Testis (tissue), 3 donors: ENCODE data around the gene TNFAIP3. TPM values are rescaled to one million over a fixed set of nuclear protein-coding genes. Genes with fewer than 3 reads are reported as not detected.

Experiments used
- DNase-seq: peaks from one replicate; pipeline ENCODE4 v3.0.0-alpha.2; 2019
- H3K27ac ChIP-seq, 2 donors: fragments of 200-600 bp; sonication (generic); one replicate each; pipeline ENCODE4 v1.5.1; 2019
- H3K27me3 ChIP-seq: fragments of 200-600 bp; sonication (generic); one replicate; pipeline ENCODE4 v1.5.1; 2019
- H3K36me3 ChIP-seq: fragments of 200-600 bp; sonication (generic); one replicate; pipeline ENCODE4 v1.5.1; 2017; ENCODE audit warnings: low read depth; ENCODE audit errors: missing control alignments
- H3K4me1 ChIP-seq: fragments of 200-600 bp; sonication (generic); one replicate; pipeline ENCODE4 v1.5.1; 2019
- H3K4me3 ChIP-seq, 2 donors: fragments of 200-600 bp; sonication (generic); one replicate each; pipeline ENCODE4 v1.5.1; 2017 to 2019
- H3K9me3 ChIP-seq: fragments of 200-600 bp; sonication (generic); one replicate; pipeline ENCODE4 v1.5.1; 2017
- POLR2A ChIP-seq: fragments of 450-650 bp; IDR thresholded peaks from one replicate; pipeline ENCODE4 v1.6.1; 2017; ENCODE audit warnings: antibody characterized with exemption, mild to moderate bottlenecking, moderate library complexity
- WGBS, 2 donors: methylation state at CpG; one replicate each; pipeline ENCODE4 v1.1.5; 2018; 5-methylcytosine and 5-hydroxymethylcytosine counted together
- intact Hi-C: fragments of 100-400 bp; cut with DNase I; formaldehyde crosslinking; loops from one replicate; pipeline ENCODE4 v1.15.1; 2023; ENCODE audit warnings: low total_unique reads
- polyA plus RNA-seq: library from polyadenylated mRNA; stranded (reverse); fragments of 350-450 nt; fragmentation: Illumina TruSeq; extraction: RNeasy Lipid Tissue Mini Kit (QIAGEN cat#74804); gene quantifications from one replicate; pipeline ENCODE4 v1.2.3, GENCODE V29; 2014; ENCODE audit warnings: low read depth, low replicate concordance; ENCODE audit not compliant: insufficient read depth
- total RNA-seq, 2 donors: library from RNA; depleted of rRNA; stranded (reverse); fragments of >200 nt; gene quantifications; one replicate each; pipeline ENCODE4 v1.2.3, GENCODE V29; 2016
- TF ChIP-seq, protein P1 (sequence below), 3 experiments: fragments of 450-650 bp in 2 of 3; fragments of 200-600 bp in 1 of 3; sonication (generic) in 1 of 3; IDR thresholded peaks; one replicate each; pipeline ENCODE4 v1.5.1; 2016 to 2019; ENCODE audit warnings: antibody characterized with exemption in 3 of 3, mild to moderate bottlenecking in 2 of 3, moderate library complexity in 1 of 3

TNFAIP3 gene
- total and polyA plus RNA-seq, 3 donors from 2014 or later = 12.6 to 25.1 (median 15.2) TPM

DNA sequence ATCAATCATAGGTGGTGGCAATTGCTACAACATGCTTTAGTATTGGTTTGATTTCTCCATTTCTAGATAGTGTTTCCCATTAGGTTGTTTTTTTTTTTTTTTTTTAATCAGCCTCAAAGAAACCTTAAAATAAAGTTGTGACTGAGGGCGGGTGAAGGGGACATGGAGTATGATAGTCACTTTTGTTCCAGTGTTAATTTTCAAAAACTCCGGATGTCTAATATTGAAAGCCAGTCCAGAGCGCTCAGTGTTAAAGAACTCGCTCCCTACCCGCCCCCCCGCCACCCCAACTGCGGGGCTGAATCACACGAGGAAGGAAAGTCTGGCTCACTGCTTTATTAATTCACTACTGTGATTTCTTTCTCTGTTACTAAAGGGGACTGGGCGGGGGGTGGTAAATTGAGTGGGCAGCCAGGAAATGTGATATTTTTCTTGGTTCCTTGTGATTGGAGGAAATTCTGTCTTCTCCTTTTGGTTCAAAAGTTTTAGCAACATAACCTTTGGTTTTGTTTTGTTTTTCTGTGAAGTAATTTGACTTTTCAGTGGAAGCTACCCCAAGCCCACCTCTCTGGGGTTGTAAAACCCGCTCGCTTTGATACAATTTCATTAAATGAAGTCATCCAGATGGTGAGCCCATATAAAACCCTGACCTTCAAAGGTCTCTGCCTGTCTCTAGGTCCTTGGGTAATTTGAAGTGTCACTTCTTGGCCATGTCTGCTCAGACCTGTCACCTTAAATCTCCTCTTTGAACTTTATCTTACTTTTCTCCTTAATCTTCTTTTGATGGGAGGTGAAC lies 38.0 kb downstream of the TNFAIP3 start:
- H3K27me3 ChIP-seq = no peaks in the 10 kb centered on the region
- H3K27ac ChIP-seq = no peak overlapping the region
- no peak for TF ChIP-seq POLR2A
- TF ChIP-seq, protein P1, sequence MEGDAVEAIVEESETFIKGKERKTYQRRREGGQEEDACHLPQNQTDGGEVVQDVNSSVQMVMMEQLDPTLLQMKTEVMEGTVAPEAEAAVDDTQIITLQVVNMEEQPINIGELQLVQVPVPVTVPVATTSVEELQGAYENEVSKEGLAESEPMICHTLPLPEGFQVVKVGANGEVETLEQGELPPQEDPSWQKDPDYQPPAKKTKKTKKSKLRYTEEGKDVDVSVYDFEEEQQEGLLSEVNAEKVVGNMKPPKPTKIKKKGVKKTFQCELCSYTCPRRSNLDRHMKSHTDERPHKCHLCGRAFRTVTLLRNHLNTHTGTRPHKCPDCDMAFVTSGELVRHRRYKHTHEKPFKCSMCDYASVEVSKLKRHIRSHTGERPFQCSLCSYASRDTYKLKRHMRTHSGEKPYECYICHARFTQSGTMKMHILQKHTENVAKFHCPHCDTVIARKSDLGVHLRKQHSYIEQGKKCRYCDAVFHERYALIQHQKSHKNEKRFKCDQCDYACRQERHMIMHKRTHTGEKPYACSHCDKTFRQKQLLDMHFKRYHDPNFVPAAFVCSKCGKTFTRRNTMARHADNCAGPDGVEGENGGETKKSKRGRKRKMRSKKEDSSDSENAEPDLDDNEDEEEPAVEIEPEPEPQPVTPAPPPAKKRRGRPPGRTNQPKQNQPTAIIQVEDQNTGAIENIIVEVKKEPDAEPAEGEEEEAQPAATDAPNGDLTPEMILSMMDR (IDR thresholded peaks at IDR 0.05) = no peak
- DNase-seq = no peak
- H3K36me3 ChIP-seq = no peaks in the 10 kb centered on the region
- 43 to 58% methylated on average over 11 of the region's 11 CpGs for WGBS, 2 donors
- H3K9me3 ChIP-seq = no peaks in the 10 kb centered on the region
- intact Hi-C loops = no loop called here
- H3K4me1 ChIP-seq = no peaks in the 10 kb centered on the region
- H3K4me3 ChIP-seq = no peak overlapping the region

DNA sequence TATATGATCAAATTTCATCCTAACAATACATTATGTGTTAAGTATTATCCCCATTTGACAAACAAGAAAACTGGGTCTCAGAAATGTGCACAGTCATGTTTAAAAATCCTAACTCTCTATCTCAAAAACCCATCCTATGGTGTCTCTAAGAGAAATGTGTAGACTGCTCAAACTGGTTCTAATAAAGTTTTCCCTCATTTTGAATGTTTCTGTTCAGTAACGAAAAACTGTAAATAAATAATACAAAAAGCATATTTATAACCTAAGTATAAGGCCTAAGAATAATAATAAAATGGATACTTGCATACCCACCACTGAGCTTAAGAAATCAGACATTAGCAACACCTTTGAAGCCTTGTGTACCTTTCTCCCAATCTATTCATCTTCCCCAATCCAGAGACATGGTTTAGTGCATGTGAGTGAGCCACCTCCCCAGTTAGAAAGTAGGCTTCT lies 39.0 kb downstream of the TNFAIP3 start:
- intact Hi-C loops = no loop called here
- Histone ChIP-seq H3K27ac (no peak overlapping the region), H3K4me3 (no peak overlapping the region), H3K36me3 (no peaks in the 10 kb centered on the region), H3K4me1 (no peaks in the 10 kb centered on the region), H3K9me3 (no peaks in the 10 kb centered on the region), H3K27me3 (no peaks in the 10 kb centered on the region)
- TF ChIP-seq POLR2A = no peak
- TF ChIP-seq, protein P1 (IDR thresholded peaks at IDR 0.05) = no peak
- WGBS, 2 donors = 71 to 72% methylated on average over 1 of the region's 1 CpG
- DNase-seq = no peak

DNA sequence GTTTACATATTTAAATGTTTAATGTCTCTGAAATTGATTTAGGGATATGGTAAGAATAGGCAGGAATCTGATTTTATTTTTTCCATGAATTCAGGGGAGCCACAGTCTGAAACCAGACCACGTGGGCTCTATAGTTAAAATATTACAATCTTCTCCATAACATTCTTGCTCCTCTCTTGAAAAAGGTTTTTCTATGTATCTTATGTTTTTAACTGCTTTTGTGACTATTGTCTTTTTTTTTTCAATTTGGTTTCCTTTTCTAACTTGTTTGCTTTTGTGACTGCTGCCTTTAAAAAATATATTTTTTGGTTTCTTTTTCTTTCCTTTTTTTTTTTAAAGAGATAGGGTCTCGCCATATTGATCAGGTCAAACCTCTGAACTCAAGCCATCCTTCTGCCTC lies 40.1 kb downstream of the TNFAIP3 start:
- WGBS, 2 donors = 80 to 90% methylated on average over 2 of the region's 2 CpGs

DNA sequence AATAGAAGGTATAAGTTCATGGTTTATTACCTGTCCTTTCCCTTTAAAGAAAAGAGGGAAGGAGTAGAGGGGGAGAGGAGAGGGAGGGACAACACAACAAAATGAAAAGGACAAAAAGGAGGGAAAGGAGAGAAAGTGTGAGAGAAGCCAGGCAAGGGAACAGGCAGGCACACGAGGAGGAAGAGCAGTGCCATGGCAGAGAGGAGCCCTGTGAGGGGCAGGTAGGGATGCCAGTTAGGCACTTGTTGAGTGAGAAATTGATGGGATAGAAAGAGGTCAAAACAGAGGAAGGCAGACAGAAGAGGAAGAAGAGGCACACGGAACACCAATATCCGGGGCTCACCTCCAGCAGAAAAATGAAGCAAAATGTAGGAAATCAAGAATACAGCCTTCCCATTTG lies 42.5 kb downstream of the TNFAIP3 start:
- DNase-seq = no peak
- no peak for TF ChIP-seq POLR2A
- TF ChIP-seq, protein P1 (IDR thresholded peaks at IDR 0.05) = no peak
- Histone ChIP-seq H3K27me3 (no peaks in the 10 kb centered on the region), H3K4me3 (no peak overlapping the region), H3K27ac (no peak overlapping the region), H3K36me3 (no peaks in the 10 kb centered on the region), H3K9me3 (no peaks in the 10 kb centered on the region), H3K4me1 (no peaks in the 10 kb centered on the region)
- 83 to 84% methylated on average over 3 of the region's 3 CpGs for WGBS, 2 donors
- intact Hi-C loops = no loop called here

More for the DNA sequence above, 40.1 kb downstream of the TNFAIP3 start:
- intact Hi-C loops = no loop called here
- Histone ChIP-seq H3K27ac (no peak overlapping the region), H3K27me3 (no peaks in the 10 kb centered on the region), H3K9me3 (no peaks in the 10 kb centered on the region), H3K36me3 (no peaks in the 10 kb centered on the region), H3K4me3 (no peak overlapping the region), H3K4me1 (no peaks in the 10 kb centered on the region)
- DNase-seq = no peak
- TF ChIP-seq, protein P1 (IDR thresholded peaks at IDR 0.05) = no peak
- TF ChIP-seq POLR2A = no peak

DNA sequence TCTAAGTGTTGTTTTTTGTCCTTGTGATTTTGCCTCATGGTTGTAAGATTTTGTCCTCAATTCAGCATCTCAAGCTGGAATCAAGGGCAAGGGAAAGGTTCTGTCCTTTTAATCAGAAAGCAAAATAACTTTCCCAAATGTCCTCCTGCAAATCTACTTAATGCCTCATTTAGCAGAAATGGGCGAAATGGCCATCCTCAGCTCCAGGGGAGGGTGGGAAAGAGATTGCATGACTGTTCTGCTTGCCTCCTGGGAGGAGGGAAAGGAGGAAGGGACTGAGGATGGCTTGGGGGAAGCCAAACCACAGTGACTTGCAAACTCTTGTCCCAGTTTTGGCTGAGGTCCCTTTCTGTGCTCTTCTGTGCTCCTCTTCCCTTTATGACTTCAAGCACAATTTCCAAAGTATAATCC lies 43.4 kb downstream of the TNFAIP3 start:
- WGBS, 2 donors = 71 to 92% methylated on average over 1 of the region's 1 CpG

More for the DNA sequence above, 43.4 kb downstream of the TNFAIP3 start:
- H3K36me3 ChIP-seq = no peaks in the 10 kb centered on the region
- no peak overlapping the region for H3K4me3 ChIP-seq
- no peak for DNase-seq
- no peak overlapping the region for H3K27ac ChIP-seq
- H3K4me1 ChIP-seq = no peaks in the 10 kb centered on the region
- no peak for TF ChIP-seq POLR2A
- TF ChIP-seq, protein P1 (IDR thresholded peaks at IDR 0.05) = no peak
- H3K27me3 ChIP-seq = no peaks in the 10 kb centered on the region
- no peaks in the 10 kb centered on the region for H3K9me3 ChIP-seq
- intact Hi-C loops = no loop called here
